Measurements from ENCODE around the gene TACR2. TPM values are rescaled to one million over a fixed set of nuclear protein-coding genes. Genes with fewer than 3 reads are reported as not detected.
A peak's percentile ranks its signal among the peaks of the same experiment; 100 is the strongest.

TACR2 gene
- total RNA-seq, 1 experiment from 2014 or later = 0.21 TPM

GRCh38 chr10:69453795-69454194 is 37.1 kb upstream of the TACR2 start:
- H3K36me3 ChIP-seq (ENCODE audit: control insufficient read depth, insufficient read depth, low read length) = peaks cover 9% of the 10 kb centered on the region; the same call in 1 of the 2 replicates
- in situ Hi-C loops (cut with HindIII; ENCODE audit: low pct_unique_long_range_greater_than_20kb, low sequenced_read_pairs) = no loop called here
- peak overlapping the region; percentile 69 to 84; a peak in 3 of 4 replicates for H3K4me3 ChIP-seq (ENCODE audit: low read depth in 2 of 2, low read length in 2 of 2)
- intact Hi-C loops (cut with micrococcal nuclease; ENCODE audit: unreplicated experiment) = no loop called here
- CTCF ChIA-PET = no interaction called here
- POLR2A ChIA-PET = no interaction called here
- no peaks in the 10 kb centered on the region for H3K9me3 ChIP-seq (ENCODE audit: control insufficient read depth, insufficient read depth, low read depth, low read length)
- TF ChIP-seq CTCF (IDR thresholded peaks at IDR 0.05) (no peak), SIN3A (IDR thresholded peaks at IDR 0.05; ENCODE audit: borderline replicate concordance, insufficient read depth, low read depth, low read length) (no peak), TCF7L2 (IDR thresholded peaks at IDR 0.05; ENCODE audit: low read depth, low read length) (no peak), REST (IDR thresholded peaks at IDR 0.05; ENCODE audit: insufficient read depth in 1 of 2, low read depth in 2 of 2, low read length in 1 of 2) (no peak), POLR2AphosphoS5 (IDR thresholded peaks at IDR 0.05; ENCODE audit: low read depth, low read length) (no peak)
- peaks cover 78% of the 10 kb centered on the region for H3K4me1 ChIP-seq (ENCODE audit: control insufficient read depth, insufficient read depth, low read length)
- ATAC-seq (no peak), DNase-seq (ENCODE audit: low read depth, low spot score) (no peak)
- H3K27me3 ChIP-seq (ENCODE audit: control insufficient read depth, insufficient read depth, low read length) = no peaks in the 10 kb centered on the region
- peak overlapping the region; percentile 90 for H3K27ac ChIP-seq (ENCODE audit: low read length)
- no TSS peak for BruUV-seq (replicated peaks)

- H3K4me1 ChIP-seq (ENCODE audit: control insufficient read depth, insufficient read depth, low read length) = peaks cover 78% of the 10 kb centered on the region
- CTCF ChIA-PET = no interaction called here
- POLR2A ChIA-PET = interaction anchor here (0.5 to 0.6 kb wide), 2 partner anchors 9 to 16 kb away, joined by 6 to 10 read pairs; no protein-coding TSS in a partner anchor
- H3K36me3 ChIP-seq (ENCODE audit: control insufficient read depth, insufficient read depth, low read length) = peaks cover 9% of the 10 kb centered on the region; the same call in 1 of the 2 replicates
- peak overlapping the region; percentile 69 to 84 for H3K4me3 ChIP-seq (ENCODE audit: low read depth in 2 of 2, low read length in 2 of 2)
- H3K27ac ChIP-seq (ENCODE audit: low read length) = peak overlapping the region; percentile 90
- no peak for TF ChIP-seq SIN3A (IDR thresholded peaks at IDR 0.05; ENCODE audit: borderline replicate concordance, insufficient read depth, low read depth, low read length)
- TF ChIP-seq REST (IDR thresholded peaks at IDR 0.05; ENCODE audit: insufficient read depth in 1 of 2, low read depth in 2 of 2, low read length in 1 of 2) = no peak
- TF ChIP-seq TCF7L2 (IDR thresholded peaks at IDR 0.05; ENCODE audit: low read depth, low read length) = no peak
- TF ChIP-seq POLR2AphosphoS5 (IDR thresholded peaks at IDR 0.05; ENCODE audit: low read depth, low read length) = no peak
- TF ChIP-seq CTCF (IDR thresholded peaks at IDR 0.05) = no peak
- H3K27me3 ChIP-seq (ENCODE audit: control insufficient read depth, insufficient read depth, low read length) = no peaks in the 10 kb centered on the region
- ATAC-seq (no peak), DNase-seq (ENCODE audit: low read depth, low spot score) (no peak)
- no peaks in the 10 kb centered on the region for H3K9me3 ChIP-seq (ENCODE audit: control insufficient read depth, insufficient read depth, low read depth, low read length)
- no TSS peak for BruUV-seq (replicated peaks)
- intact Hi-C loops (cut with micrococcal nuclease; ENCODE audit: unreplicated experiment) (no loop called here), in situ Hi-C loops (cut with HindIII; ENCODE audit: low pct_unique_long_range_greater_than_20kb, low sequenced_read_pairs) (no loop called here)
Observed at GRCh38 chr10:69452676-69453415, 36.1 kb upstream of the TACR2 start.

Data from Panc1 (cell line).